SK-N-SH (cell line): ENCODE results near the gene CCDC91.
"Not testable (repeated sequence)": the region's sequence is repeated elsewhere in the genome, so short reads cannot be mapped to it uniquely, and the experiment has no call there.

Experiments used
- EZH2phosphoT487 ChIP-seq: fragments of 200-600 bp; sonication (generic); IDR thresholded peaks from 2 replicates; pipeline ENCODE4 v1.6.1; 2017; ENCODE audit warnings: low read depth, mixed run types, mild to moderate bottlenecking, antibody characterized with exemption, moderate library complexity, borderline replicate concordance
- FOSL2 ChIP-seq: IDR thresholded peaks from 2 replicates; pipeline ENCODE4 v1.4.0; 2012; ENCODE audit warnings: low read depth, mild to moderate bottlenecking, moderate library complexity, borderline replicate concordance
- MEF2A ChIP-seq: IDR thresholded peaks from 2 replicates; pipeline ENCODE4 v1.4.0; 2012; ENCODE audit warnings: low read depth, borderline replicate concordance
- RFX5 ChIP-seq: IDR thresholded peaks from 2 replicates; pipeline ENCODE4 v1.6.1; 2012; ENCODE audit warnings: mild to moderate bottlenecking, improper control_type of control experiment, low read length
- TF ChIP-seq, protein P1 (sequence below): fragments of 200-600 bp; sonication (generic); IDR thresholded peaks from 2 replicates; pipeline ENCODE4 v1.6.1; 2017; ENCODE audit warnings: antibody characterized with exemption, mild to moderate bottlenecking, moderate library complexity

DNA sequence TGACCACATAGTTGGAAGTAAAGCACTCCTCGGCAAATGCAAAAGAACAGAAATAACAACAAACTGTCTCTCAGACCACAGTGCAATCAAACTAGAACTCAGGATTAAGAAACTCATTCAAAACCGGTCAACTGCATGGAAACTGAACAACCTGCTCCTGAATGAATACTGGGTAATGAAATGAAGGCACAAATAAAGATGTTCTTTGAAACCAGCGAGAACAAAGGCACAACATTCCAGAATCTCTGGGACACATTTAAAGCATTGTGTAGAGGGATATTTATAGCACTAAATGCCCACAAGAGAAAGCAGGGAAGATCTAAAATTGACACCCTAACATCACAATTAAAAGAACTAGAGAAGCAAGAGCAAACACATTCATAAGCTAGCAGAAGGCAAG lies 285.9 kb downstream of the CCDC91 start:
- TF ChIP-seq RFX5, EZH2phosphoT487, FOSL2, MEF2A: not testable (repeated sequence)
- TF ChIP-seq, protein P1, sequence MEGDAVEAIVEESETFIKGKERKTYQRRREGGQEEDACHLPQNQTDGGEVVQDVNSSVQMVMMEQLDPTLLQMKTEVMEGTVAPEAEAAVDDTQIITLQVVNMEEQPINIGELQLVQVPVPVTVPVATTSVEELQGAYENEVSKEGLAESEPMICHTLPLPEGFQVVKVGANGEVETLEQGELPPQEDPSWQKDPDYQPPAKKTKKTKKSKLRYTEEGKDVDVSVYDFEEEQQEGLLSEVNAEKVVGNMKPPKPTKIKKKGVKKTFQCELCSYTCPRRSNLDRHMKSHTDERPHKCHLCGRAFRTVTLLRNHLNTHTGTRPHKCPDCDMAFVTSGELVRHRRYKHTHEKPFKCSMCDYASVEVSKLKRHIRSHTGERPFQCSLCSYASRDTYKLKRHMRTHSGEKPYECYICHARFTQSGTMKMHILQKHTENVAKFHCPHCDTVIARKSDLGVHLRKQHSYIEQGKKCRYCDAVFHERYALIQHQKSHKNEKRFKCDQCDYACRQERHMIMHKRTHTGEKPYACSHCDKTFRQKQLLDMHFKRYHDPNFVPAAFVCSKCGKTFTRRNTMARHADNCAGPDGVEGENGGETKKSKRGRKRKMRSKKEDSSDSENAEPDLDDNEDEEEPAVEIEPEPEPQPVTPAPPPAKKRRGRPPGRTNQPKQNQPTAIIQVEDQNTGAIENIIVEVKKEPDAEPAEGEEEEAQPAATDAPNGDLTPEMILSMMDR: not testable (repeated sequence)
